Activated T-cell treated with anti-CD3 and anti-CD28 coated beads for 24 hours (primary cell): ENCODE results near the gene AGXT.

ENCODE experiments used
- DNase-seq: peaks from one replicate; pipeline ENCODE4 v3.0.0-alpha.2; 2020; ENCODE audit warnings: low read depth

Gene AGXT

GRCh38 chr2:240868286-240869108, at the start of gene AGXT:
Gene AGXT (plus strand): TSS chr2:240868824. CDS start chr2:240868866, 42 bp downstream.
- DNase-seq = no peak

- DNase-seq = no peak
Measured at GRCh38 chr2:240819126-240819857, 49.3 kb upstream of the AGXT start.

DNA sequence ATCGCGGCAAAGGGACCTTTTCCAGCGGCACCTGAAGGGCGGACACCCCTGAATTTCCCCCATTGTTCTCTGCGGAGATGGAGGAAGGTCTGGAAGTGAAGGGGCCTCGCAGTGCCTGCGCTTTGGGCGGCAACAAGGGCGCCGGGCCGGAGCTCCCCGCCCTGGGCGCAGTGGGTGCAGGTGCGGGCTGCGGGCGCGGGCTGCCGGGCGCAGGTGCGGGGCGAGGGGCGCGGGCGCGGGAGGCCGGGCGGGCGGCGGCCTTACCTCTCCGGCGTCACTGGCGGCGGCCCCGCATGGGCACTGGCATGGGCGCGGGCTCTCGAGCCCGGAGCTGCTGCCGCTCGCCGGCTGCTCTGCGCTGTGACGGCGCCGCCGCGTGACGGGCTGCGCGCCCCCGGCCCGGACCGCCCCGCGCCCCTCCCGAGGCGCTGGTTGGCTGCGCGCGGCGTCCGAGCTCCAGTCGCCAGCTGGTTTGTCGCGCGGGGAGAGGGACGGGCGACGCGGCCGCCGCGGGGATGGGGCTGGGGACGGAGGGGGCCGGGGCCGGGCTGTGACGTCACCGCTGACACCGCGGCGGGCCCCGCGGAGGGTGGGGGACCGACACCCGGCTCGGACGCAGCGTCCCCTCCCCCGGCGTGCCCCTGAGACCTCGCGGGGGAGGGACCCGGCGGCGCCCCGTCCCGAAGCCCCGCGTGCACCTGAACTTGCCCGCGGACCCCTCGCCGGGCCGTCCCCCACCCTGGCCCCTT, 48.6 kb upstream of the AGXT start, which contains the start of gene KIF1A:
Gene KIF1A (minus strand): TSS at position 362 of the 749 bp plus-strand sequence. CDS start 22,467 bp downstream, outside the sequence.
- no peak for DNase-seq

DNA sequence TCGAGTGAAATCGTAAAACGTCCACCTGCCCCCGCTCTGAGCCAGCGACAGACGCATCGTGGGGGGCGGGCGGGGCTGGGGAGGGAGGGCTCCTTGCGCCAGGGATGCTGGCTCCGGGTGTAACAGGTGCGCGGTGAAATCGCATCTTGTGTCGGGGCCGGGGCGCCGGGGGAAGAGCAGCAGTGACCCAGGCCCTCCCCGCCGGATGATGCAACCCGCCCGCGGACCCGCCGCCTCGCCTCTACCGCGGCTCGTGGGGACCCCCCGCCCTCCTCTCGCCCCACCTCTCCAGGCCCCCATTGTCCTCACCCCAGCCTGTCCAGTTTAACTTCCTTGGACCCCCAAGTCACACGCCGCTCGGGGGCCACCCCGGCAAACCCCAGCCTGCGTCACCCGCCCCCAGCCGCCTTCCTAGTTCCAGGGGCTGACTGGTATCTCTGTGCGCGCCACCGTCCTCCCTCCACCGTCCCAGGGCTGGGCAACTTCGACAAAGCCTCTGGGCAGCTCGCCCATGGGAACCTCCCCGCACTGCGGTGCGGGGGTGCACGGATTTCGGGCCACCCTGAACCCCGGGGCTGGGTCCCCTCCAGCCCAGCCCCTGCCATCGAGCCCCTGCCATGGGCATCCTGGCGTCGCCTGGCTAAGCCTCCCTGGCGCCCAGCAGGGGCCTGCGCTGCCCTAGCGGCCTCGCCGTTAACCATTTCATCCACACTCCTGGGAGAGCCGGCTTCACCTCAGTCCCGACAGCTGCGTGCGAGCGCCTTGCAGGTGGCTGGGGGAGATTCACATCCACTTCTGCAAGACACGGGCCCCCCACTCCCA, 47.8 kb upstream of the AGXT start:
- no peak for DNase-seq

DNA sequence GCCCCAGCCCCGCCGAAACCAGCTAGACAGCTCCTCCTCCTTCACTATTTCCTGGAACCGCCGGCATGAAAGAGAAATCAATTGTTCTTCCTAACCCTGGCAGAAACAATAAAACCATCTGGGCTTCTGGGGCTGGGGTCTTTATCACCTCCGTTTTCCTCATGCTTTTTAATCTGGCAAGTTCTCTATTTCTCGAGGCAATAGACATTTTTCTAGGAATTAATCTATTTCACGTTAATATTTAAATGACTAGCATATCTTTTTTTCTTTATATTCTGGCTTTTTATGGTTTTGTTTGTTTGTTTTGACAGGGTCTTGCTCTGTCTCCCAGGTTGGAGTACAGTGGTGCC, 47.2 kb upstream of the AGXT start:
- DNase-seq = no peak

- DNase-seq = no peak
Measured at GRCh38 chr2:240822280-240822847, 46.3 kb upstream of the AGXT start.

- no peak for DNase-seq
Measured at GRCh38 chr2:240823449-240824336, 44.9 kb upstream of the AGXT start.

GRCh38 chr2:240825476-240825875, 43.1 kb upstream of the AGXT start:
- DNase-seq = no peak

DNA sequence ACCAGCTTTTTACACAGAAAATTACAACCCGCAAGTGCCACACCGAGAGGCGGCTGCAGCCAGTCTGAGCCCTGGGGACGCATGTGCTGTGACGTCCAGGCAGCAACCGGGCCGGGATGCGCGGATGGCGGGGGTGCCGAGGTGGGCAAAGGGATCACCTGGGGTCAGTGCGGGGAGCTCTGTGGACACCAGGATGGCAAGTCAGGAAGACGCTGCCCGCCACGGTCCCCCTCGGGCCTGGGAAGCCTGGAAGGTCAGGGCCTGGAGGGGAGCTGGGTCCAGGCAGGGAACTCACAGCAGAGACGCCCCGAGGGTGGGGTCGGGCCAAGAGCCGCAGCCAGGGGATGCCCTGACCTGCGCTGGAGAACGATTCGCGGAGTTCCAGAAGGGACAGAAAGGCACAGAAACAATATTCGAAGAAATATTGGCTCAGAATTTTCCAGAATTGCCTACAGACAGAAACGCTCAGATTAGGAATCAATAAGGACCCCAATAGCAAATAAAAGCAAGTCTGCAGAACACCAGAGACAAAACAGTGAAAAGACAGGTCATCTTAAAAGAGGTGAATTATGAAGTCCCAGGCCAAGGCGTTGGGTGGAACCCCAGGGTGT, 36.9 kb upstream of the AGXT start:
- no peak for DNase-seq

DNA sequence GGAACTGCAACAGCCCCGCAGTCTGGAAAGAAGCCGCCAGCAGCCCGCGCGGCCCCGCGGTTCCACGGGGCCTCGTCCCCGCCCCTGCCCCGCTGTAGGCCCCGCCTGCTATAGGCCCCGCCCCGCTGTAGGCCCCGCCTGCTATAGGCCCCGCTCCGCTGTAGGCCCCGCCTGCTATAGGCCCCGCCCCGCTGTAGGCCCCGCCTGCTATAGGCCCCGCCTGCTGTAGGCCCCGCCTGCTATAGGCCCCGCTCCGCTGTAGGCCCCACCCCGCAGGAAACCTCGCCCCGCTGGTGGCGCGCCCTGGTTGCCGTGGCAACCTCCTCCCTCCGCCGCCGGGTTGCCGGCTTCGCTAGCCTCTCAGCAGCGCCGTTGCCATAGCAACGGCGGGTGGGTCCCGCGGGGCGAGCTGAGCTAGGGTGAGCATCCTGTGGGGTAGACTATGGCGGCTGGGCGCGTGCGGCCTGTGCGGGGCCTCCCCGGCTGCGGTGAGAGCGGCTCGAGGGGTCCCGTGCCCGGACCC, 36.4 kb upstream of the AGXT start:
- peak; percentile 92 for DNase-seq

- DNase-seq = no peak
Measured at GRCh38 chr2:240832921-240833494, 35.6 kb upstream of the AGXT start.

DNA sequence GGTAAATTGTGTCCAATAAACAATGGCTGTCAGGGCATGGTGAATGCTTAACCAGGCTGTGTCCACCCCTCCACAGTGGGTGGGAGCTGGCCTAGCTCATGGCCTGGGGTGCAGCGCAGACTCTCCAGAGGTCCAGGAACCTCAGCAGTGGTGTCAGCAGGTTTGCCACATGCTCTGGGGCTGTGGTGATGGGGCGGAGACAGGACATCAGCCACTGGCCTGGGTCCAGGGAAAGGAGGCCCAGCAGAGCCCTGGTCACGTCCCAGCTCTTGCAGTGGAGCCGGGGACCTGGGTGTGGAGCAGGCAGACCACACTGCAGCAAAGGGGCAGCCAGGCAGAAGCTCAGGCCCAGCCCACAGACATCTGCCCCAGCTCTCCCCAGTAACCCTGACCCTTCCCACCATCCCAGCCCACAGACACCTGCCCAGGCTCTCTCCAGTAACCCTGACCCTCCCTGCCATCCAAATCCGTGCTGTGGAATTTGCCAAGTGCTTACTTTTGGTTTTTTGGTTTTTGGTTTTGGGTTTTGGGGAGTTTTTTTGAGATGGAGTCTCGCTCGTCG, 34.8 kb upstream of the AGXT start:
- DNase-seq = no peak

DNA sequence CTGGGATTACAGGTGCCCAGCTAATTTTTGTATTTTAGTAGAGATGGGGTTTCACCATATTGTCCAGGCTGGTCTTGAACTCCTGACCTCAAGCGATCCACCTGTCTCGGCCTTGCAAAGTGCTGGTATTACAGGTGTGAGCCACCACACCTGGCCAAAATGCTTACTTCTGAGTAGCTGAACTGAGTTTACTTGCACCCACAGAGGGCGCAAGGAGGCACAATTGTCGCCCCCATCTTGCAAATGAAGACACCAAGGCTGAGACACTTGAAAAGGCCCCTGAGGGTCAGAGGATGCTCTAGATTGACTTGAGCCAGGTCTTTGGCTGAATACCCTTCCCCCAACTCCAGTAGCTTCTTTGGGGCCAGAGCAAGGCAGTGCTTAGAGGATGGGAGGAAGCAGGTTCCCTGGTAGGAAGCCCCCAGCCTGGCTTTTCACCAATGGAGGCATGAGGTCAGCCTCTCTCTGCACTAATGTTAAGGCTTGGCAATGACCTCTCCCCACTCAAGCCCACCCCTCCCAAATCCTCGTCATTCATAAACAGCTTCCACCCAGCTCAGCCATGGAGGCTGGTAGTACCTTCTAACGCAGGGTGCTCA, 34.1 kb upstream of the AGXT start:
- no peak for DNase-seq

- no peak for DNase-seq
Measured at GRCh38 chr2:240835528-240835927, 33.1 kb upstream of the AGXT start.

DNA sequence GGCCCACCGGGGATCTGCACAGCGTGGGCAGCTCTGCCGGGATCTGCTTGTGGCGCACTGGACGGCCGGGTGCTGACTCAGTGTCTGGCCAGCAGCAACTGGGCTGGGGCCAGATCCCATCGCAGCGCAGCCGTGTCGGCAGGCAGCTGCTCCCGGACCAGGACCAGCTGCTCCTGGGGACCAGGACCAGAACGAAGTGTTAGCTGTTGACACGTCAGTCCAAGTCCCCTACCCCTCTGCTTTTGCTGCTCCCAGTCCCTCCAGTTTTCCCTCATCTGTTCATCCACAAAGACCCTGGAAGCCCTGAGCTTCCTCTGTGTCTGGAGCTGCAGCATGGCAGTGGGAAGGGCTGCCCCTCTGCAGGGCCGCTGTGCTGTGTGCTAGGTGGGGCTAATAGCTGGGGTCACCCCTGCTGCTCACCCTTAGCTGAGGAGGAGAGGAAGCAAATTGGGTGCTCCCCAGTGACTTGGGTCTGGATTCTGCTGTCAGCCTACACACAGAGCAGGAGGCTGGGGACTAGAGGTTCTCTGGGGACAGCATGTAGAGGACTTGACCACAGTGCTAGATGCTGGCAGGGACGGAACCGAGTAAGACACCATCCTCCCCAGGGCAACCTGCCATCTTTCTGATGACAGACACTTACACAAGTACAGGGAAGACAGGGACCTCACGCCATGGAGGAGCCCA, 31.7 kb upstream of the AGXT start:
- no peak for DNase-seq

DNA sequence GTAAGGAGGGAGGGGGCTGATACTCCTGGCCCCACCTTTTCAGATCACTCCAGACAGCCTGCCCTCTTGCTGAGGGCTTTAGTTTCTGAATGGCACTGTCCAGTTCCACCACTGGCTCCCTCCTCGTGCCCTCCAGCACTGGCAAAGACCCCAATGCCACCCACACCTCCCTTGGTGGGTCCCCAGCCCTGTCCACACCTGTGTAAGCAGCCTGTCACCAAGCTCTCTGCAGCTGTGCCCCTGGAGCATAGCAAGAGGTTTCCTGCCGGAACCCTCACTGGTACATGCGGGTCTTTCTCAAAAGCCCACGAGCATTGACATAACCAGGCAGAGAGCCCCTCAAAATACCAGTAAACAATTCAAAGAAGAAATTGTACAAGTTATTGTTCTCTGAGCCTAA, 31.0 kb upstream of the AGXT start:
- DNase-seq = no peak

DNA sequence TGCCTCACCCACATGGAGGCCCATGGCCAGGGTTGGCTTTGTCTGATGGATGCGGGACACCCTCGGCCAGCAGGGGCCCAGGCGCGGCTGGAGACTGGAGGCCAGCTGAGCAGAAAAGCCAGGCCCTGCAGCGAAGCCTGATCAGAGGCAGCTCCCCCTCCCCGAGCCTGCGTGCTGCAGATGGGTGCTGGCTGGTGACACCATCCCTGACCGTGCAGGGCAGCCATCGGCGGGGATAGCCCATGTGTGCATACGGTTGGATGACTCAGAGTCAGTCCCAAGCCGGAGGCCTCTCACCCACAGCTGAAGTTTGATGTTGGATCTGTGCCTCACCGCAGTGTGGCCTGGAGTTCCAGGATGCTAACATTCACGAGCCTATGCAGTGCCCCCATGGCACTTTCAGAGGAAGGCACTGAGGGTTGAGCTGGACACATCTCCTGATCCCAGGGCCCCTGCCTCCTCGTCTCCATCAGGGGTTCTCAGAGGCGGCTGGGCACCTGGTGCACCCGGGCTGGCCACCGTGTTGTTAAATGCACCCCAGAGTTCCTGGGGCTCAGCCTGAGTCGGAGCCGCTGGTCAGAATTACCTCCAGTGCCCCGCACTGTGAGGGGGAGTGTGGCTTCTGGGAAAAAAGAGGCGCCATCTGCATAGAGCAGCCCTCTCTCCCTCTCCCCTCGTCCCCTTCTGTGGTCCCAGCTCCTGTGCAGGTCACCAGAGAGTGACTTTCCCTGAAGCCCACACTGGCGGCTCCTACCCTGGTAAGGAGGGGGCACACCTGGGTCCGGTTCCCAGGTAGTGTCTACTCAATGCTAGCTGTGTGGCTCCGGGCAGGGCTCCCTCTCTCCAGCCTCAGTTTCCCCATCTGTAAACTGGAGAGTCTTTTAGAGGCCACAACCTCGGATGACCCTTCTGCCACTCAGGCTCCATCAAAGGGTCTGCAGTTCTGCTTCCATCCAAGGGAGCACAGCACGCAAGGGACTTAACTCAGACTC, 29.2 kb upstream of the AGXT start:
- no peak for DNase-seq
